GM21825 (cell line): ENCODE results near the gene TCF12.

ENCODE experiments used
- ATAC-seq: cut with Tn5 transposase; IDR thresholded peaks from one replicate; pipeline ENCODE4 v1.9.1; 2021; ENCODE audit warnings: mild to moderate bottlenecking, moderate library complexity; ENCODE audit not compliant: unreplicated experiment

Gene TCF12

GRCh38 chr15:57236561-57237300 is 318.3 kb downstream of the TCF12 start:
- no peak for ATAC-seq

DNA sequence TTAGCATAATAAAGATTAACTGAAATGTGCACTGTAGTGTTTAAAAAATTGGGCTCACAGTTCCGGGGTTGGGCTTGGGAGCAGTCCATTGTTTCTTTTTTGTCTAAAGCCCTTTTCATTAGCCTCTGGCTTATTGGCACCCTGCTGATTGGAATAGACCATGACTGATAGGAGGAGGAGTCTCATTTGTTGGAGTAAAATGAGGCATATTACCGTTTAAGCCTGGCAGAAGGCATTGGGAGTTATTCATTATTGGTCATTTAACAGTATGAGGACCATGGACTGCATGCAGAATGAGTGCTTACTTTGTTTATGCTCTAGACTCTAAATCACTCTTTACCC is 318.8 kb downstream of the TCF12 start:
- no peak for ATAC-seq

DNA sequence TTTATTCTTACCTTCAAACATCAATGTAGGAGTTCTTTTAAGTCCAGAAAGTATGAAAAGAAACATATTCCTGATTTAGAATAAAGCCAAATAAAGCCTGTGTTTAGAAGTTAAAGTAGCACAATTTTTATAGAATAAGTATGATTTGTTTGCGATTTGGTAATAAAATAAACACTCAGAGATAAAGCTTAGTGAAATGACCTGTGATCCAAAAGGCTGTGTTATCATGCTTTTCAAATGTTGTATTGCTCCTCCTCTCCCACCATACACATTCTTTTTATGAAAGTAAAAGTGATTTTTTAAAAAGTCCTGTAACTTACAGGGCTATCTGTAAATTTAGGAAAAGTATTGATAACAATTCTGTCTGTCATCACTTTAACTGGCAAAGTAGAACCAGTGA is 319.2 kb downstream of the TCF12 start:
- no peak for ATAC-seq

DNA sequence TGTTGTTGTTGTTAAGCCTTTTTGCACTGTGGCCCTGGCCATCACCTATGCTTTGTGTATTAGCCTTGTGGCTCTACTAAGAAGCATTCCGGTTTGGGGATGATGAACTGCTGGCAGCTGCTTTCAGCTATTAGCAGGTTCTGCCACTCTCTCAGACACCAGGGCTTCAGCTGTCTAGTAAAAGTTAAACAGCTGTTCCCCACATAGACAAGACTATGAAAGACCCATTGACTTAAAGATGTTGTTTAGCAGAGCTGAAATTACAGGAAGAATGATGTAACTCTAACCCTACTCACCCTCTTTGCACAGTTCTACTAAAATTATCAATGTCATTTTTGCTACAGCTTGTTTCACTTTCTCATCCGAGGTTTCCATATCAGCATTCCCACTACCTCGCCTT is 326.7 kb downstream of the TCF12 start:
- ATAC-seq: no peak

GRCh38 chr15:57245714-57246113 is 327.3 kb downstream of the TCF12 start:
- ATAC-seq: no peak

GRCh38 chr15:57248074-57248473 is 329.6 kb downstream of the TCF12 start:
- no peak for ATAC-seq

GRCh38 chr15:57251308-57251707 is 332.9 kb downstream of the TCF12 start:
- ATAC-seq: no peak

- ATAC-seq: no peak
These were observed 333.5 kb downstream of the TCF12 start for GRCh38 chr15:57251941-57252340.

DNA sequence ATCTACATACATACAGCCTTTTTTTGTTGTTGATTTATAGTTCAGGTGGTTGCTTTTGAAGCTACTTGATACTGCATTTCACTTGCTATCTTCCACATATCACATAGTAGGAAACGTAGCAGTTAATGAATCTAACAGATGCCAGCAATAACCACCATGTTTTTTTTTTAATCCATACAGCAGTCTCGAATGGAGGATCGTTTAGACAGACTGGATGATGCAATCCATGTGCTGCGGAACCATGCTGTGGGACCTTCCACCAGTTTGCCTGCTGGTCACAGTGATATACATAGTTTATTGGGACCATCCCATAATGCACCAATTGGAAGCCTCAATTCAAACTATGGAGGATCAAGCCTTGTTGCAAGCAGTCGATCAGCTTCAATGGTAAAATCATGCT is 334.6 kb downstream of the TCF12 start:
- no peak for ATAC-seq

- ATAC-seq: no peak
These were observed 335.1 kb downstream of the TCF12 start for GRCh38 chr15:57253500-57253899.

DNA sequence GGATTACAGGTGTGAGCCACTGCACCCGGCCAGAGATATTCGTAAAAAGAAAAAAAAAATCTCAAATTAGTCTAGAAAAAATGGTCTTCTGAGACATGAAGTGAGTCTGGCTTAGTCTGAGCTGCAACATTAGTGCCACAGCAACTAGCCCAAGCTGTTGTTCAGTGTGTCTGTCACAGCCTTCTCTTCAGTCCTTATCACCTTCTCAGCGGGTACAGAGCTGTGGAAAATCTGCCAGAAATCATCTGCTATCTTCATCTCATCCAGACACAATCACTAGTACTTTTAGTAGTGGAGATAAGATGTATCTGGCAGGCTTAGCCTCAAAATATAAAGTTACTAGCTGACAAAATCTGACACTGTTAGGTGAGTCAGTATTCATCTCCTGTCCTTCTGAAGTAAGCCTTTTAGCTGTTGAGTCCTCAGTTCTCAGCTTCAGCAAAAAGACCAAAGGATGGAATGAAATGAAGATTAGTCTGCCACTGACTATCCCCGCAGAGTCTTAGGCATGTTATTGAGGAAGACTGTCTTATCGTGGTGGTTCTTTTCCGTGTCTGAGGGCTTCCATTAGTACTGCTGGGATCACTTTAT is 337.4 kb downstream of the TCF12 start:
- ATAC-seq: no peak

GRCh38 chr15:57256939-57257338 is 338.5 kb downstream of the TCF12 start:
- ATAC-seq: no peak

GRCh38 chr15:57259568-57260040 is 341.2 kb downstream of the TCF12 start:
- ATAC-seq: no peak

GRCh38 chr15:57263520-57263919 is 345.1 kb downstream of the TCF12 start:
- ATAC-seq: no peak

DNA sequence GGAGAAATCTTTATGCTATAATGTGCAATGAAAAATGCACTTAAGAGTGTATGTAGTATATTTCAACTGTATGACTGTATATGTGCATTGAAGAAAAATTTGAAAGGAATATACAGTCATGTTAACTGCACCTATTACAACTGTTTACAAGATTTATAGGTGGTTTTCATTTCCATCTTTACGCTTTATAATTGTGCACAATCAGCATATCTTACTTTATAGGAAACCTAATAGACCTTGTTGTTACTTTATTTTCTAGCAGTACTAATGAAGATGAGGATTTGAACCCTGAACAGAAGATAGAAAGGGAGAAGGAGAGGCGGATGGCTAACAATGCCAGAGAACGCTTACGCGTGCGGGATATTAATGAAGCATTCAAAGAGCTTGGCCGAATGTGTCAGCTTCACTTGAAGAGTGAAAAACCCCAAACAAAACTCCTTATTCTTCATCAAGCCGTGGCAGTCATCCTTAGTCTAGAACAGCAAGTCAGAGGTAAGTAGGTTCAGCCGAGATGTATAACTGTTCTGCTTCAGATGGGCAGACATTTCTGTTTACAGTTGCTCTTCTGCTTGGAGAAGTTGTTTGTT is 354.4 kb downstream of the TCF12 start:
- no peak for ATAC-seq

DNA sequence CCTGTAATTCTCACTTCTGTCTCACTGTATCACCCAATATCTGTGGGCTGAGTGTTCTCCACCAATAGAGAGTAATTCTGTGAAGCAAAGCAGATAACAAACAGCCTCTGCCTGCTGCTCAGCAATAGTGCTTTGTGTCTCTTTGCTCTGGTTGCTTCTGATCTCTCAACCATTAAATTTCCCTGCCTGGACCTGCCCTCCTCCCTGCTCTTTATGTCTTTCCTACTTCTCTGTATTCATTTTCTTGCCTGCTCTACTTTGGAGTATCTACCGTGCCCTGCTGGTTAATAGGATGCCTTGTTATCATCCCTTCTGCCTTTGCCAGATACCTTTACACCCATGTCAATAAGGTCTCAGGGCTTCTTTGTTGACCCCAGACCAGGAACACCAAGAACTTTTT is 355.0 kb downstream of the TCF12 start:
- ATAC-seq: no peak

- no peak for ATAC-seq
These were observed 360.0 kb downstream of the TCF12 start for GRCh38 chr15:57278439-57278838.

GRCh38 chr15:57280464-57280863 is 362.0 kb downstream of the TCF12 start:
- ATAC-seq: no peak

- no peak for ATAC-seq
These were observed 362.9 kb downstream of the TCF12 start for GRCh38 chr15:57281321-57281720.

- no peak for ATAC-seq
These were observed 364.2 kb downstream of the TCF12 start for GRCh38 chr15:57282686-57283085.

GRCh38 chr15:57283774-57284503 is 365.5 kb downstream of the TCF12 start:
- ATAC-seq: peak; percentile 2

- peak; percentile 62 for ATAC-seq
These were observed 366.1 kb downstream of the TCF12 start for GRCh38 chr15:57284535-57284934.
